ENCODE measurements around the gene ACTR8.
A peak's percentile ranks its signal among the peaks of the same experiment; 100 is the strongest.

The ACTR8 gene, protein sequence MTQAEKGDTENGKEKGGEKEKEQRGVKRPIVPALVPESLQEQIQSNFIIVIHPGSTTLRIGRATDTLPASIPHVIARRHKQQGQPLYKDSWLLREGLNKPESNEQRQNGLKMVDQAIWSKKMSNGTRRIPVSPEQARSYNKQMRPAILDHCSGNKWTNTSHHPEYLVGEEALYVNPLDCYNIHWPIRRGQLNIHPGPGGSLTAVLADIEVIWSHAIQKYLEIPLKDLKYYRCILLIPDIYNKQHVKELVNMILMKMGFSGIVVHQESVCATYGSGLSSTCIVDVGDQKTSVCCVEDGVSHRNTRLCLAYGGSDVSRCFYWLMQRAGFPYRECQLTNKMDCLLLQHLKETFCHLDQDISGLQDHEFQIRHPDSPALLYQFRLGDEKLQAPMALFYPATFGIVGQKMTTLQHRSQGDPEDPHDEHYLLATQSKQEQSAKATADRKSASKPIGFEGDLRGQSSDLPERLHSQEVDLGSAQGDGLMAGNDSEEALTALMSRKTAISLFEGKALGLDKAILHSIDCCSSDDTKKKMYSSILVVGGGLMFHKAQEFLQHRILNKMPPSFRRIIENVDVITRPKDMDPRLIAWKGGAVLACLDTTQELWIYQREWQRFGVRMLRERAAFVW

GRCh38 chr3:53881691-53882593, at the start of gene ACTR8:
Gene ACTR8 (minus strand): TSS chr3:53882152. CDS start chr3:53882101, 51 bp downstream.
- no peak for TF ChIP-seq GATA3 (IDR thresholded peaks at IDR 0.05; ENCODE audit: low read depth, low read length)

DNA sequence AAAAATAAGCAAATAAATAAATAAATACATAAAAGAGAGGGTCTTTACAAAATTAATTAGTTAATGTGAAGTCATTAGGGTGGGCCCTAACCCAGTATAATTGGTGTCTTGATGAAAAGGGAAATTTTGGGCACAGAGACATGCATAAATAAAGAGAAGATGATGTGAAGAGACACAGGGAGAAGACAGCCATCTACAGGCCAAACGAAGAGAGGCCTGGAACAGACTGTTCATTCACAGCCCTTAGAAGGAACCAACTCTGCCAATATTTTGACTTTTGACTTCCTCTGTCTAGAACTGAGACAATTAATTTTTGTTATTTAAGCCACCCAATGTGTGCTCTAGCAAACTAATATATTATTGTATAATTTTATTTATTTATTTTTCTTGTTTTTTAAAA, 39.3 kb upstream of the ACTR8 start:
- TF ChIP-seq GATA2 (IDR thresholded peaks at IDR 0.05; ENCODE audit: low read depth, low read length) (no peak), GATA3 (IDR thresholded peaks at IDR 0.05; ENCODE audit: low read depth, low read length) (no peak)

DNA sequence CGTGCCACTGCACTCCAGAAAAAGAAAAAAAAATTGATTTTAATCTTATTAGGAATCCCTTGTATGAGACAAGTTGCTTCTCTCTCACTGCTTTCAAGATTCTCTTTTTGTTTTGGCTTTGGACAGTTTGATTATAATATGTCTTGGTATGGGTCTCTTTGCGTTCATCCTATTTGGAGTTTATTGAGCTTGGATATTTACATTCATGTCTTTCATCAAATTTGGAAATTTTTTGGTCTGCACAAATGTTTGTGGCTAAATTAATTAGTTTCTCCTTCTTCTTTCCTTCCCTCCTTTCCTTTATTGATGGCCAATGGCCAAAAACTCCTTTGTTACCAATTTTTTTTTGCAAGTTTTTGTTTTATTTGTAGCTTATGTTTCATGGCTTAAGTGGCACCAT, 37.8 kb upstream of the ACTR8 start:
- no peak for TF ChIP-seq GATA3 (IDR thresholded peaks at IDR 0.05; ENCODE audit: low read depth, low read length)
- no peak for TF ChIP-seq GATA2 (IDR thresholded peaks at IDR 0.05; ENCODE audit: low read depth, low read length)

DNA sequence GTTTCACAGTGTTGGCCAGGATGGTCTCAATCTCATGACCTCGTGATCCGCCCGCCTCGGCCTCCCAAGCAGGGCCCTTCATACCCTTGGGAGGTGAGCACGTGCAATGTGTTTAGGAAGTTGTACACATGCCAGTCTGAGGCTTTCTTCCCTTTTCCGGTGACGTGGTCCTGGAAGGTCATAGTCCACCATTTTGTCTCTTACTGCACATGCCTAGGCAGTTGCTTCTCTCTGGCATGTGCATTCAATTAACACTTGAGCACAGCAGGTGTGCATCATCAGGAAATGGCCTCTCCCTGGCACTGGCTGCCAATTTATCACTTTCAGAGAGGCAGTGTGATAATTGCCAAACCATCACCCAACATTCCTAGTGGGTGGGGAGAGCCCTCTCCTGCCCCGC, 31.4 kb upstream of the ACTR8 start:
- TF ChIP-seq GATA2 (IDR thresholded peaks at IDR 0.05; ENCODE audit: low read depth, low read length), result no peak
- TF ChIP-seq GATA3 (IDR thresholded peaks at IDR 0.05; ENCODE audit: low read depth, low read length), result no peak

- TF ChIP-seq GATA3 (IDR thresholded peaks at IDR 0.05; ENCODE audit: low read depth, low read length) (no peak), GATA2 (IDR thresholded peaks at IDR 0.05; ENCODE audit: low read depth, low read length) (no peak)
Observed at GRCh38 chr3:53902711-53903110, 20.8 kb upstream of the ACTR8 start.

- TF ChIP-seq GATA2 (IDR thresholded peaks at IDR 0.05; ENCODE audit: low read depth, low read length) (no peak), GATA3 (IDR thresholded peaks at IDR 0.05; ENCODE audit: low read depth, low read length) (no peak)
Observed at GRCh38 chr3:53902067-53902466, 20.1 kb upstream of the ACTR8 start.

- no peak for TF ChIP-seq GATA3 (IDR thresholded peaks at IDR 0.05; ENCODE audit: low read depth, low read length)
- TF ChIP-seq GATA2 (IDR thresholded peaks at IDR 0.05; ENCODE audit: low read depth, low read length), result no peak
Observed at GRCh38 chr3:53900666-53901331, 18.8 kb upstream of the ACTR8 start.

GRCh38 chr3:53899750-53900149, 17.8 kb upstream of the ACTR8 start:
- TF ChIP-seq GATA2 (IDR thresholded peaks at IDR 0.05; ENCODE audit: low read depth, low read length) (no peak), GATA3 (IDR thresholded peaks at IDR 0.05; ENCODE audit: low read depth, low read length) (no peak)

GRCh38 chr3:53892286-53892637, 10.3 kb upstream of the ACTR8 start:
- no peak for TF ChIP-seq GATA2 (IDR thresholded peaks at IDR 0.05; ENCODE audit: low read depth, low read length)
- TF ChIP-seq GATA3 (IDR thresholded peaks at IDR 0.05; ENCODE audit: low read depth, low read length), result no peak

GRCh38 chr3:53891497-53892285, 9.7 kb upstream of the ACTR8 start, which contains the start of gene SELENOK:
Gene SELENOK (minus strand): TSS chr3:53891859.
- TF ChIP-seq GATA2 (IDR thresholded peaks at IDR 0.05; ENCODE audit: low read depth, low read length) (peak; percentile 44; the same call in 1 of the 2 replicates), GATA3 (IDR thresholded peaks at IDR 0.05; ENCODE audit: low read depth, low read length) (no peak)

- no peak for TF ChIP-seq GATA2 (IDR thresholded peaks at IDR 0.05; ENCODE audit: low read depth, low read length)
- TF ChIP-seq GATA3 (IDR thresholded peaks at IDR 0.05; ENCODE audit: low read depth, low read length), result no peak
Observed at GRCh38 chr3:53890726-53891475, 8.9 kb upstream of the ACTR8 start.

DNA sequence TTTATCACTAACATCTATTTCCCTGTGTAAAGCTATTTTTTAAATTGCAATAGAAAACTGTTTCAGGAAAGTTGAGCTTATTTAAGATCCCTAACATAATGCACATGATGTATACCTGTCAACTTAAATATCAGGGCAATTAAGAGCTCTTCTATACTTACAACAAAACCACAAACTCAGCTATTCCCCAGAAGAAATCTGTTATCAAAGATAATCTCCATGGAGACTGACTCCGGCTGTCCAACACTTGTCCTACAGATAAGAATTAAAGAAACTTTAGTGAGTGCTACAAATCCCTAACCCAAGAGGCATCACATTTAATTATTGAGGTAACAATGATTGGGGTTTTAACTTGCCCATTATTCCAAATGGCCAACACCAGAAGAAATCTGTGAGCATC, 6.3 kb upstream of the ACTR8 start:
- TF ChIP-seq GATA3 (IDR thresholded peaks at IDR 0.05; ENCODE audit: low read depth, low read length) (no peak), GATA2 (IDR thresholded peaks at IDR 0.05; ENCODE audit: low read depth, low read length) (no peak)

Data from SH-SY5Y (cell line).